Spleen (tissue), 11 donors: Measurements from ENCODE around the gene VSNL1. TPM values are rescaled to one million over a fixed set of nuclear protein-coding genes. Genes with fewer than 3 reads are reported as not detected.

Source experiments
- DNase-seq: peaks from one replicate; pipeline ENCODE4 v3.0.0-alpha.2; 2020
- H3K27ac ChIP-seq, 8 donors: fragments of 200-600 bp; sonication (generic) in 7 of 8; 1 replicate in 4 of 8; 2 replicates in 4 of 8; pipeline versions ENCODE4 v1.5.0 to v1.8.0; 2016 to 2021; ENCODE audit warnings: inconsistent platforms in 4 of 8, mild to moderate bottlenecking in 4 of 8, moderate library complexity in 1 of 8
- H3K27me3 ChIP-seq, 7 donors: fragments of 200-600 bp; sonication (generic) in 6 of 7; replicated peaks in 1 of 7; 1 replicate in 4 of 7; 2 replicates in 3 of 7; pipeline versions ENCODE4 v1.5.0 to v1.8.0; 2016 to 2021; ENCODE audit warnings: inconsistent platforms in 3 of 7, mild to moderate bottlenecking in 1 of 7
- H3K36me3 ChIP-seq, 6 donors: fragments of 200-600 bp; sonication (generic) in 5 of 6; 1 replicate in 4 of 6; 2 replicates in 2 of 6; pipeline versions ENCODE4 v1.5.0 to v1.8.0; 2016 to 2021; ENCODE audit warnings: inconsistent platforms in 2 of 6
- H3K4me1 ChIP-seq, 6 donors: fragments of 200-600 bp; sonication (generic) in 5 of 6; 1 replicate in 3 of 6; 2 replicates in 3 of 6; pipeline versions ENCODE4 v1.5.0 to v1.8.0; 2016 to 2021; ENCODE audit warnings: inconsistent platforms in 3 of 6
- H3K4me3 ChIP-seq, 8 donors: fragments of 200-600 bp; sonication (generic) in 7 of 8; 1 replicate in 4 of 8; 2 replicates in 4 of 8; pipeline versions ENCODE4 v1.5.0 to v1.8.0; 2016 to 2021; ENCODE audit warnings: inconsistent platforms in 4 of 8, mild to moderate bottlenecking in 4 of 8, moderate library complexity in 2 of 8
- H3K9me3 ChIP-seq, 8 donors: fragments of 200-600 bp; sonication (generic) in 7 of 8; 1 replicate in 4 of 8; 2 replicates in 4 of 8; pipeline versions ENCODE4 v1.5.0 to v1.8.0; 2016 to 2021; ENCODE audit warnings: inconsistent platforms in 4 of 8
- POLR2A ChIP-seq, 3 donors: fragments of 450-650 bp; IDR thresholded peaks; one replicate each; pipeline ENCODE4 v1.5.1; 2017; ENCODE audit warnings: antibody characterized with exemption in 3 of 3, mild to moderate bottlenecking in 1 of 3
- POLR2AphosphoS5 ChIP-seq, 3 donors: sonication (generic); formaldehyde crosslinking; IDR thresholded peaks; one replicate each; pipeline ENCODE4 v1.5.1; 2017; ENCODE audit warnings: antibody characterized with exemption in 3 of 3
- WGBS, 5 donors: extraction: QIAGEN DNeasy Blood & Tissue Kit in 3 of 5; methylation state at CpG; one replicate each; pipeline versions ENCODE4 v1.1.5 to v1.1.7; 2013 to 2018; 5-methylcytosine and 5-hydroxymethylcytosine counted together
- intact Hi-C: fragments of 100-400 bp; cut with DNase I; formaldehyde crosslinking; loops from one replicate; pipeline ENCODE4 v1.15.0; 2023; ENCODE audit warnings: low total_unique reads
- polyA plus RNA-seq, 3 donors: library from polyadenylated mRNA; stranded (reverse); fragments of 200-250 nt; gene quantifications; one replicate each; pipeline ENCODE4 v1.2.1, GENCODE V29; 2013
- total RNA-seq, 7 donors: library from RNA; depleted of rRNA in 3 of 7; stranded (reverse); fragments of >200 nt in 3 of 7; fragmentation: NEBNext Ultra II Directional in 4 of 7; extraction: Animal tissue kit (Norgen Biotek cat#: 25700) in 4 of 7; gene quantifications; one replicate each; pipeline versions ENCODE4 v1.1.0 to v1.2.1, GENCODE V29; 2016 to 2021
- TF ChIP-seq, protein P1 (sequence below), 11 experiments: fragments of 200-600 bp in 7 of 11; fragments of 450-650 bp in 4 of 11; sonication (generic) in 4 of 11; IDR thresholded peaks in 8 of 11; conservative IDR thresholded peaks in 3 of 11; 1 replicate in 7 of 11; 2 replicates in 4 of 11; pipeline versions ENCODE4 v1.4.0 to v1.8.0; 2016 to 2021; ENCODE audit warnings: antibody characterized with exemption in 11 of 11, inconsistent platforms in 4 of 11, mild to moderate bottlenecking in 1 of 11
- donor health status: healthy with polysubstance abuse.
- donor health status: DM: no; HTN: no; CAD: no; lungs with moderate emphysema.
- donor health status: DM: no; HTN: no; CAD: no.
- donor health status: Bipolar disorder and iron deficiency.
- donor health status: healthy.
- donor health status: DM: no; HTN: no; CAD: no.
- donor health status: DM: yes; HTN: yes; CAD: no.

Gene VSNL1
- total and polyA plus RNA-seq, 10 donors: 0.06 to 0.16 TPM; not detected in 8

DNA sequence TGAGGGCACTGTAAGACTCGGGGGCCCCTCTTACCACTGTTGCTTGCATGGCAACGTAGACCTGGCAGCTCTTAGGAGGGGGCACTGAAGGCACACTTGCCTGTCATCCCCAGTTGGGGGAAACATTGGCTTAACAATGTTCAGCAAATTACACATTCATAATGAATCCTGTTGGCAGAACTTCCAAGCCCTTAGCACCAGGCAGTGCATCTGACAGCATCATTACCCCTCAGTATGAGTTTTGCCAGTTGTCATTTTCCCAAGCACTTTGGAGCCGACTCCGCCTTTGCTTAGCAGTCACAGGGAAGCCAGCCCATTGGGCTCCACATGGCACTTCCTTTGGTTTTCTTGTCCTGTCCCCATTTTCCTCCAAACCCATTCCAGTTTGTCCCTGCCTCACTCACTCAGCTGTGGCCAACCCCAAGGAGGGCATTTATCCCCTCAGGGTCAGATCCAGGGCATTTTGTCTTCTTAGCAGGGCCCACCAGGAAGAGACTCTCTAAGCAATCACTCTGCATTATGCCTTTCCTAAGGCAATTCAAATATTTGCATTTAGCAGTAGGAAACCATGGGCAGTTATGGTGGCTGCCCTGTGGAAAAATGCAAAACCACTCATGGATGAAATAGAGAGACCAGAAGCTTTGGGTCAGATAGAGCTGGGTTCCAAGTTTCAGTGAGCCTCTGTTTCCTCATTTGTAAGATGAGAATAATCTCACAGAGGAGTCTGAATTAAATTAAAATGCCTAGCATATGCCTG is 73.9 kb downstream of the VSNL1 start:
- peaks cover 0 to 4% (median 0%) of the 10 kb centered on the region in 7 donors for H3K27me3 ChIP-seq
- 81 to 94% (median 87%) methylated on average over 4 of the region's 4 CpGs for WGBS, 5 donors
- no peak overlapping the region for H3K4me3 ChIP-seq
- no peaks in the 10 kb centered on the region for H3K4me1 ChIP-seq
- intact Hi-C loops: no loop called here
- no peaks in the 10 kb centered on the region for H3K36me3 ChIP-seq
- H3K9me3 ChIP-seq: no peaks in the 10 kb centered on the region
- H3K27ac ChIP-seq: no peak overlapping the region
- no peak for TF ChIP-seq POLR2A (IDR thresholded peaks at IDR 0.05)
- TF ChIP-seq POLR2AphosphoS5 (IDR thresholded peaks at IDR 0.05): no peak
- TF ChIP-seq, protein P1, sequence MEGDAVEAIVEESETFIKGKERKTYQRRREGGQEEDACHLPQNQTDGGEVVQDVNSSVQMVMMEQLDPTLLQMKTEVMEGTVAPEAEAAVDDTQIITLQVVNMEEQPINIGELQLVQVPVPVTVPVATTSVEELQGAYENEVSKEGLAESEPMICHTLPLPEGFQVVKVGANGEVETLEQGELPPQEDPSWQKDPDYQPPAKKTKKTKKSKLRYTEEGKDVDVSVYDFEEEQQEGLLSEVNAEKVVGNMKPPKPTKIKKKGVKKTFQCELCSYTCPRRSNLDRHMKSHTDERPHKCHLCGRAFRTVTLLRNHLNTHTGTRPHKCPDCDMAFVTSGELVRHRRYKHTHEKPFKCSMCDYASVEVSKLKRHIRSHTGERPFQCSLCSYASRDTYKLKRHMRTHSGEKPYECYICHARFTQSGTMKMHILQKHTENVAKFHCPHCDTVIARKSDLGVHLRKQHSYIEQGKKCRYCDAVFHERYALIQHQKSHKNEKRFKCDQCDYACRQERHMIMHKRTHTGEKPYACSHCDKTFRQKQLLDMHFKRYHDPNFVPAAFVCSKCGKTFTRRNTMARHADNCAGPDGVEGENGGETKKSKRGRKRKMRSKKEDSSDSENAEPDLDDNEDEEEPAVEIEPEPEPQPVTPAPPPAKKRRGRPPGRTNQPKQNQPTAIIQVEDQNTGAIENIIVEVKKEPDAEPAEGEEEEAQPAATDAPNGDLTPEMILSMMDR (IDR thresholded peaks at IDR 0.05 in 8 of 11, conservative IDR thresholded peaks at IDR 0.05 in 3 of 11): no peak
- no peak for DNase-seq

DNA sequence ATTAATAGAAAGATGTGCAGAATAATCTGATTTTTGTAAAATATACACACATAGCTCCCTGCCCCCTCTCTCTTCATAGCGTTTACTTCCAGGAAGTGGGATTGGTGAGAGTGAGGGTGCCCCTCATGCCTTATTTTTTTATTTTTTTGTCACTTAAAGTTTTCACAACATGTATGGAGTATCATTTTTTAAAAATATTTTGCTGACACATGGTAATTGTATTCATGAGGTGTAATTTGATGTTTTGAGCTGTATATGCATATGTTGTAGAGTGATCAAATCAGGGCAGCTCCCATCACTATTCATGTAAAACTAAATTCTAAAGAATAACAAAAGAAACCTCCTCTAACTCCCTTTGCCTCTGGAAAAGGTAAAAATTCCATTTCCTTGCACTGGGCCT is 74.7 kb downstream of the VSNL1 start:
- H3K4me1 ChIP-seq: no peaks in the 10 kb centered on the region
- WGBS, 5 donors: 53 to 73% (median 60%) methylated on average over 1 of the region's 1 CpG
- H3K27ac ChIP-seq: no peak overlapping the region
- H3K27me3 ChIP-seq: peaks cover 0 to 4% (median 0%) of the 10 kb centered on the region in 7 donors
- H3K9me3 ChIP-seq: no peaks in the 10 kb centered on the region
- TF ChIP-seq POLR2AphosphoS5 (IDR thresholded peaks at IDR 0.05) (no peak), POLR2A (IDR thresholded peaks at IDR 0.05) (no peak)
- TF ChIP-seq, protein P1 (IDR thresholded peaks at IDR 0.05 in 8 of 11, conservative IDR thresholded peaks at IDR 0.05 in 3 of 11): no peak
- no peak overlapping the region for H3K4me3 ChIP-seq
- intact Hi-C loops: no loop called here
- no peak for DNase-seq
- H3K36me3 ChIP-seq: no peaks in the 10 kb centered on the region

DNA sequence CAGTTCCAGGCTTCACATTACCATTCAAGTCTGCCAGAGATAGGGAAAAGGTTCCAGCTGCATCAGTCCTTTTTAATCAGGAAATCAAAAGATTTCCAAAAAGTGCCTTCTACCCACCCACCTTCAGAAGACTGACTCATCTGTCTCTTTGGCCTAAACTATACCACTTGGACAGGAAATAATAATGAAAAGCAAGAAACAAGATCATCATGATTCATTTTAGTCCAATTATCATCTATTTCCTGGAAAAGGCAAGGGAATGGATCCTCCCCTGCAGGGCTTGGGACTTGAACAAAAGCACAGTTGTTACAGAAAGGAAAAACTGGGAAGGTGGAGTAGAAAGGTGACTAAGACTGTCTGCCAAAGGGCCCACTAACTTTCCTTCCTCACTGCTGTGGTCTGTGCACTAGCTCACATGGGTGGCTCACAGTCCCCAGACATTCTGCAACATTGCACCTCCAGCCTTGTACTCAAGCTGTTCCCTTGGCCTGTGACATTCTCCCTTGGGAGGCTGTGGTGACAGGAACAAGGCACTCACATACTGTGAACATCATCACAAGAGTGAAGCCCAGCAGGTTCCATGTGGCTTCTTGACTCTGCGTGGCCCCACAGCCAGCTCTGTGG is 75.3 kb downstream of the VSNL1 start:
- intact Hi-C loops: no loop called here
- no peaks in the 10 kb centered on the region for H3K36me3 ChIP-seq
- DNase-seq: no peak
- 67 to 91% (median 84%) methylated on average over 1 of the region's 1 CpG for WGBS, 5 donors
- H3K9me3 ChIP-seq: no peaks in the 10 kb centered on the region
- no peak overlapping the region for H3K4me3 ChIP-seq
- no peak overlapping the region for H3K27ac ChIP-seq
- no peaks in the 10 kb centered on the region for H3K4me1 ChIP-seq
- TF ChIP-seq POLR2A (IDR thresholded peaks at IDR 0.05): no peak
- no peak for TF ChIP-seq POLR2AphosphoS5 (IDR thresholded peaks at IDR 0.05)
- TF ChIP-seq, protein P1 (IDR thresholded peaks at IDR 0.05 in 8 of 11, conservative IDR thresholded peaks at IDR 0.05 in 3 of 11): no peak
- peaks cover 0 to 4% (median 0%) of the 10 kb centered on the region in 7 donors for H3K27me3 ChIP-seq

DNA sequence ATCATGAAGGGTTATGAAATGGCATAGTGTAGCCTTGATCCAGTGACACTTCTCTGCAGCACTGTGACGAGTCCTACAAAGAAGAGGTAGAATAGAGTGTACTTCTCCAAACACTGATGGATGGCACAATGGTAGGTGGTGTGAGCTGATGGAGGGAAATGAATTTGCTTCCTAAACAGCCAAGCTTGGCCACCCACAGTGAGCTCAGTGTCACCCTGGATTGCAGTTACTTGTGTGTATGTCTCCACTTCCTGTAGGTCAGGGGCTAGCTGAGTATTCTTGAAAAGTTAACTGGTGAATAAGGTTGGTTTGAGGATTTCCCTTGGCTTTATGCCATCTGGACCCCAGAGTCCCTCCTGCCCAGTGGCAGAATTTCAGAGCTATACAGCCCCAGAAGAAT is 75.9 kb downstream of the VSNL1 start:
- Histone ChIP-seq H3K9me3 (no peaks in the 10 kb centered on the region), H3K27me3 (peaks cover 0 to 5% (median 0%) of the 10 kb centered on the region in 7 donors), H3K27ac (no peak overlapping the region), H3K4me1 (no peaks in the 10 kb centered on the region), H3K4me3 (no peak overlapping the region), H3K36me3 (no peaks in the 10 kb centered on the region)
- TF ChIP-seq POLR2A (IDR thresholded peaks at IDR 0.05): no peak
- TF ChIP-seq POLR2AphosphoS5 (IDR thresholded peaks at IDR 0.05): no peak
- TF ChIP-seq, protein P1 (IDR thresholded peaks at IDR 0.05 in 8 of 11, conservative IDR thresholded peaks at IDR 0.05 in 3 of 11): no peak
- intact Hi-C loops: no loop called here
- 75 to 97% (median 89%) methylated on average over 1 of the region's 1 CpG for WGBS, 5 donors
- no peak for DNase-seq
